CD4-positive, alpha-beta T cell treated with Interferon alpha-2 for 1 hour (primary cell): ENCODE data around the gene GPR17.

Source experiments
- DNase-seq, 2 donors: peaks; one replicate each; pipeline ENCODE4 v3.0.0-alpha.2; 2020 to 2022

Gene GPR17

GRCh38 chr2:127615511-127616166 is 30.3 kb upstream of the GPR17 start:
- peak in 1 of 2 donors; percentile 0 for DNase-seq

GRCh38 chr2:127618551-127619202 is 27.3 kb upstream of the GPR17 start:
- peak in 1 of 2 donors; percentile 0 for DNase-seq

GRCh38 chr2:127619203-127619590 is 26.8 kb upstream of the GPR17 start:
- peak in 1 of 2 donors; percentile 0 for DNase-seq

- DNase-seq: peak in 1 of 2 donors; percentile 0
These were observed 25.9 kb upstream of the GPR17 start for GRCh38 chr2:127619877-127620705.

- peak in 1 of 2 donors; percentile 2 for DNase-seq
These were observed 25.1 kb upstream of the GPR17 start for GRCh38 chr2:127620866-127621265.

GRCh38 chr2:127621981-127622431 is 23.9 kb upstream of the GPR17 start:
- peak in 1 of 2 donors; percentile 0 for DNase-seq

GRCh38 chr2:127622561-127623387 is 23.2 kb upstream of the GPR17 start:
- DNase-seq: no peak

GRCh38 chr2:127623388-127624319 is 22.3 kb upstream of the GPR17 start:
- DNase-seq: no peak

- DNase-seq: no peak
These were observed 21.6 kb upstream of the GPR17 start for GRCh38 chr2:127624320-127624755.

GRCh38 chr2:127624756-127625571 is 21.0 kb upstream of the GPR17 start:
- no peak for DNase-seq

GRCh38 chr2:127625572-127625951 is 20.4 kb upstream of the GPR17 start:
- no peak for DNase-seq

GRCh38 chr2:127626175-127626574 is 19.8 kb upstream of the GPR17 start:
- DNase-seq: no peak

GRCh38 chr2:127626917-127627739 is 18.8 kb upstream of the GPR17 start:
- DNase-seq: no peak

- no peak for DNase-seq
These were observed 18.0 kb upstream of the GPR17 start for GRCh38 chr2:127627740-127628571.

- no peak for DNase-seq
These were observed 17.0 kb upstream of the GPR17 start for GRCh38 chr2:127628767-127629614.

GRCh38 chr2:127629637-127630036 is 16.3 kb upstream of the GPR17 start:
- DNase-seq: no peak

- DNase-seq: no peak
These were observed 15.7 kb upstream of the GPR17 start for GRCh38 chr2:127630096-127630863.
